Left ventricle myocardium inferior (tissue), 1 donor: Measurements from ENCODE around the gene DDX3X. TPM values are rescaled to one million over a fixed set of nuclear protein-coding genes. Genes with fewer than 3 reads are reported as not detected.
"Not testable (repeated sequence)": the region's sequence is repeated elsewhere in the genome, so short reads cannot be mapped to it uniquely, and the experiment has no call there.

ENCODE experiments used
- DNase-seq: peaks from one replicate; pipeline ENCODE4 v3.0.0-alpha.2; 2020
- H3K27ac ChIP-seq: fragments of 200-600 bp; replicated peaks from 2 replicates; pipeline ENCODE4 v1.8.0; 2021
- H3K27me3 ChIP-seq: fragments of 200-600 bp; 2 replicates; pipeline ENCODE4 v1.8.0; 2021; ENCODE audit warnings: low read depth
- H3K36me3 ChIP-seq: fragments of 200-600 bp; 2 replicates; pipeline ENCODE4 v1.8.0; 2021
- H3K4me1 ChIP-seq: fragments of 200-600 bp; 2 replicates; pipeline ENCODE4 v1.8.0; 2021
- H3K4me3 ChIP-seq: fragments of 200-600 bp; 2 replicates; pipeline ENCODE4 v1.8.0; 2021; ENCODE audit warnings: mild to moderate bottlenecking, moderate library complexity
- H3K9me3 ChIP-seq: fragments of 200-600 bp; replicated peaks from 2 replicates; pipeline ENCODE4 v1.8.0; 2021
- CTCF ChIP-seq: fragments of 200-600 bp; IDR thresholded peaks from 2 replicates; pipeline ENCODE4 v1.8.0; 2021; ENCODE audit warnings: antibody characterized with exemption, mild to moderate bottlenecking, borderline replicate concordance
- intact Hi-C: fragments of 100-400 bp; cut with micrococcal nuclease; formaldehyde crosslinking; loops from one replicate; pipeline ENCODE4 v1.11.0; 2022
- total RNA-seq: library from RNA; stranded (reverse); fragmentation: NEBNext Ultra II Directional; extraction: Animal tissue kit (Norgen Biotek cat#: 25700); gene quantifications from one replicate; pipeline ENCODE4 v1.2.1, GENCODE V29; 2021
- donor health status: DM: no; HTN: yes; CAD: no; lungs with severe emphysema.

The DDX3X gene
- total RNA-seq, 1 donor from 2014 or later = 138 TPM

DNA sequence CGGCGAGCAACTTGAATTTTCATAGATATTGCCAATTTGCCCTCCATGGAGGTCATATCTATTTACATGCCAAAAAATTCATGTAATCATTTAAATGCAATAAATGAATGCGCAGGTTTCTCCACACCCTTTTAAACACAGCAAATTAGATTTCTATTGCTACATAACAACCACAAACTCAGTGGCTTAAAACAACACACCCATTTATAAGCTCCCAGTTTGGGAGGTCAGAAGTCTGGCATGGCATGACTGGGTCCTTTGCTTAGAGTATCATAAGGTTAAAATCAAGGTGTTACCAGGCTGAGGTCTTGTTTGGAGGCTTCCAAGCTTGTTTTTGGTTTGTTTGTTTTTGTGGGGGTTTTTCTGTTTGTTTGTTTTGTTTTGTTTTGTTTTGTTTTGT, 63.3 kb downstream of the DDX3X start:
- no peak overlapping the region for H3K27ac ChIP-seq
- H3K4me1 ChIP-seq = no peaks in the 10 kb centered on the region
- TF ChIP-seq CTCF = no peak
- no peaks in the 10 kb centered on the region for H3K27me3 ChIP-seq
- H3K9me3 ChIP-seq = peaks cover 12% of the 10 kb centered on the region
- no peak overlapping the region for H3K4me3 ChIP-seq
- no peaks in the 10 kb centered on the region for H3K36me3 ChIP-seq
- DNase-seq = no peak
- intact Hi-C loops = no loop called here

DNA sequence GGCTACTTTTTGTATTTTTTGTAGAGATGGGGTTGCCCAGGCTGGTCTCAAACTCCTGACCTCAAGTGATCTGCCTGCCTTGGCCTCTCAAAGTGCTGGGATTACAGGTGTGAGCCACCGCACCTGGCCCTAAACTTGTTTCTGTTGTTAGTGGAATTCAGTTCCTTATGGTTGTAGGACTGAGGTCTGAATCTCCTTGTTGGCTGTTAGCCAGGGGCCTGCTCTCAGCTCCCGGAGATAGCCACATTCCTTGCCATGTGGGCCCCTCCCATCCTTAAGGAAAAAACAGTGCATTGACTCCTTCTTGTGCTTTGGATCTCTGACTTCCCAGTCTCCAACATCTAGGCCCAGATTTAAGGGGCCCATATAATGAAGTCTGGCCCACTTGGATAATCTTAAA, 63.8 kb downstream of the DDX3X start:
- H3K9me3 ChIP-seq = peaks cover 12% of the 10 kb centered on the region
- H3K36me3 ChIP-seq = no peaks in the 10 kb centered on the region
- no peak overlapping the region for H3K4me3 ChIP-seq
- DNase-seq = no peak
- H3K27me3 ChIP-seq = no peaks in the 10 kb centered on the region
- no peaks in the 10 kb centered on the region for H3K4me1 ChIP-seq
- intact Hi-C loops = no loop called here
- TF ChIP-seq CTCF = no peak
- H3K27ac ChIP-seq = no peak overlapping the region

GRCh38 chrX:41402556-41402955, 68.6 kb downstream of the DDX3X start:
- H3K36me3 ChIP-seq, H3K4me3 ChIP-seq, H3K9me3 ChIP-seq, intact Hi-C loops, H3K27me3 ChIP-seq, DNase-seq, H3K4me1 ChIP-seq, H3K27ac ChIP-seq: not testable (repeated sequence)

DNA sequence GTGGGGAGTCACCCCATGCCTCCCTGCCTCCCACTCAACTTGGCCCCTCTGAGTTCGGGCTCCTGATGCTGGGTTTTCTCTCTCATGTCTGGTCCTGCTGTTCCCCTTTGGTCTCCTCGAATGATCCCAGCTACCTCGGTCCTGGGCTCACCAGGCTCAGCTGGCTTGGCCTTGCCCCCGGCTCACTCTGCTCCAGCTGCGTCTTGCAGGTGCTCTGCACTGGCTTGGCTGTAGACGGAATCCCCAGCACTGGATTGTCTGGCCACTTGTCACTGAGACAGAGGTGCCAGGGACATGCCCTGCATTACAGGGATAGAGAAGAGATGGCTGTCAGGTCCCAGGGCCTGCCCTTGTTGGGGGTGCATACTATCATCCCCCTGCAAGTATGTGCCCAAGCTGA, 71.6 kb downstream of the DDX3X start:
- Histone ChIP-seq H3K4me3 (no peak overlapping the region), H3K36me3 (no peaks in the 10 kb centered on the region), H3K27ac (no peak overlapping the region), H3K4me1 (no peaks in the 10 kb centered on the region), H3K27me3 (no peaks in the 10 kb centered on the region), H3K9me3 (no peaks in the 10 kb centered on the region)
- intact Hi-C loops = no loop called here
- no peak for DNase-seq
- TF ChIP-seq CTCF = no peak

GRCh38 chrX:41406201-41406600, 72.2 kb downstream of the DDX3X start:
- no peak for DNase-seq
- no peak for TF ChIP-seq CTCF
- no peaks in the 10 kb centered on the region for H3K36me3 ChIP-seq

GRCh38 chrX:41407816-41408215, 73.9 kb downstream of the DDX3X start:
- no peak overlapping the region for H3K27ac ChIP-seq

More at GRCh38 chrX:41406201-41406600, 72.2 kb downstream of the DDX3X start:
- Histone ChIP-seq H3K9me3 (no peaks in the 10 kb centered on the region), H3K4me1 (no peaks in the 10 kb centered on the region), H3K27me3 (no peaks in the 10 kb centered on the region), H3K27ac (no peak overlapping the region), H3K4me3 (no peak overlapping the region)
- intact Hi-C loops = no loop called here

More at GRCh38 chrX:41407816-41408215, 73.9 kb downstream of the DDX3X start:
- no peaks in the 10 kb centered on the region for H3K36me3 ChIP-seq
- H3K27me3 ChIP-seq = no peaks in the 10 kb centered on the region
- no peak for TF ChIP-seq CTCF
- no peak for DNase-seq
- no peaks in the 10 kb centered on the region for H3K9me3 ChIP-seq
- no peaks in the 10 kb centered on the region for H3K4me1 ChIP-seq
- intact Hi-C loops = no loop called here
- H3K4me3 ChIP-seq = no peak overlapping the region
